ENCODE measurements around the gene KDSR.

DNA sequence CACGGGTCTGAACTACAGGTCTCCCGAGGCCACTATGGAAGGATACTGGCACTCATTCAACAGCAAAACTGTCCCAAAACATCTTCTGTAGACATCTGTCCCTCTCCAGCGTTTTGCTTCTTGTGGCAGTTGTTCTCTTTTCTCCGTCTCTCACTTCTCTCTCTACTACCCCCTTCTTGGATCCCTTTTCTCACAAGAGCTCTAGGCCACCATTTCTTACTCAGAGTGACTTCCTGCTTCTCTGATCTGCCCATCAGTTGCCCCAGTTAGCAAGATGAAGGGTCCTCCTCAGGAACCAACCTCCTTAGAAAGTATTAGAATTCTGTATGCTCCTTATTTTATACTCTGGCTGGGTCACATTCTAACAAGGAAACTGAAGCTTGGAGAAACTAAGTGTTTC lies 80.1 kb downstream of the KDSR start:
- no peak for TF ChIP-seq TAF1 (IDR thresholded peaks at IDR 0.05; ENCODE audit: low read depth, low read length)
- no peak for TF ChIP-seq POLR2A (IDR thresholded peaks at IDR 0.05; ENCODE audit: low read depth, low read length)
- no peak for TF ChIP-seq POLR2AphosphoS5 (IDR thresholded peaks at IDR 0.05; ENCODE audit: low read depth, low read length)

Data from GM12891 (cell line).